GM12873 (cell line): ENCODE results near the gene CST9.

Experiments
- CTCF ChIP-seq: IDR thresholded peaks from 2 replicates; pipeline ENCODE4 v1.5.1; 2012; ENCODE audit warnings: low read depth, mild to moderate bottlenecking, moderate library complexity, low read length, control low read depth; ENCODE audit not compliant: insufficient read depth; ENCODE audit errors: missing control alignments

The CST9 gene

GRCh38 chr20:23582293-23582692 is 23.4 kb downstream of the CST9 start:
- no peak for TF ChIP-seq CTCF

- no peak for TF ChIP-seq CTCF
Observed at GRCh38 chr20:23574977-23575376, 30.7 kb downstream of the CST9 start.

GRCh38 chr20:23570178-23570760 is 35.4 kb downstream of the CST9 start:
- no peak for TF ChIP-seq CTCF

- TF ChIP-seq CTCF = no peak
Observed at GRCh38 chr20:23569570-23569969, 36.1 kb downstream of the CST9 start.

GRCh38 chr20:23568971-23569330 is 36.8 kb downstream of the CST9 start:
- no peak for TF ChIP-seq CTCF

GRCh38 chr20:23568320-23568970 is 37.3 kb downstream of the CST9 start, which contains the start of gene CST9L:
Gene CST9L, minus strand, starts transcription at chr20:23568484. Its CDS starts 34 bp downstream, at chr20:23568450.
- no peak for TF ChIP-seq CTCF

- no peak for TF ChIP-seq CTCF
Observed at GRCh38 chr20:23566199-23566932, 39.4 kb downstream of the CST9 start.
